ENCODE results near the gene C8B.

DNA sequence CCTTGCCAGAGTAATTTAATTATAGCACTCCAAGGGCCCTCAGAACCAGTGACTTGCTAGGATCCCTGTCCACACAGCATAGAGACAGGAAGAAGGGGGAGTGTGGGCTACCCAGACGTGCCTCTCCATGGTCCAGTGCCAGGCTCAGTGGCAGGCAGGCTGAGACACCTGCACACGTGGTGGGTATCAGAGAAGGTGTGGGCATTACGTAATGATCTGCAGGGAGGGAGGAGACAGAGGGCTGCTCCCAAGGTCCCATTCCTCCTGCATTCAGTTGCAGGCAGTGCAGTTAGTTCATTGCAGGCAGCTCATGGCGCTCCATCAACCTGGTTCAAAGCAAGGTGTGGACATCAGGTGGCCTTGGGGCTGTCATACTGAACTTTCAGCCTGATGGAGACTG is 49.9 kb downstream of the C8B start:
- no peak for TF ChIP-seq POLR2A (IDR thresholded peaks at IDR 0.05)
- TF ChIP-seq, protein P1, sequence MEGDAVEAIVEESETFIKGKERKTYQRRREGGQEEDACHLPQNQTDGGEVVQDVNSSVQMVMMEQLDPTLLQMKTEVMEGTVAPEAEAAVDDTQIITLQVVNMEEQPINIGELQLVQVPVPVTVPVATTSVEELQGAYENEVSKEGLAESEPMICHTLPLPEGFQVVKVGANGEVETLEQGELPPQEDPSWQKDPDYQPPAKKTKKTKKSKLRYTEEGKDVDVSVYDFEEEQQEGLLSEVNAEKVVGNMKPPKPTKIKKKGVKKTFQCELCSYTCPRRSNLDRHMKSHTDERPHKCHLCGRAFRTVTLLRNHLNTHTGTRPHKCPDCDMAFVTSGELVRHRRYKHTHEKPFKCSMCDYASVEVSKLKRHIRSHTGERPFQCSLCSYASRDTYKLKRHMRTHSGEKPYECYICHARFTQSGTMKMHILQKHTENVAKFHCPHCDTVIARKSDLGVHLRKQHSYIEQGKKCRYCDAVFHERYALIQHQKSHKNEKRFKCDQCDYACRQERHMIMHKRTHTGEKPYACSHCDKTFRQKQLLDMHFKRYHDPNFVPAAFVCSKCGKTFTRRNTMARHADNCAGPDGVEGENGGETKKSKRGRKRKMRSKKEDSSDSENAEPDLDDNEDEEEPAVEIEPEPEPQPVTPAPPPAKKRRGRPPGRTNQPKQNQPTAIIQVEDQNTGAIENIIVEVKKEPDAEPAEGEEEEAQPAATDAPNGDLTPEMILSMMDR (IDR thresholded peaks at IDR 0.05) = no peak

Measured in testis (tissue), 2 donors.